Measurements from ENCODE around the gene RRN3. TPM values are rescaled to one million over a fixed set of nuclear protein-coding genes. Genes with fewer than 3 reads are reported as not detected.
"Not testable (repeated sequence)": the region's sequence is repeated elsewhere in the genome, so short reads cannot be mapped to it uniquely, and the experiment has no call there.

The RRN3 gene
- total RNA-seq, 1 experiment from 2014 or later, result 40.9 TPM

DNA sequence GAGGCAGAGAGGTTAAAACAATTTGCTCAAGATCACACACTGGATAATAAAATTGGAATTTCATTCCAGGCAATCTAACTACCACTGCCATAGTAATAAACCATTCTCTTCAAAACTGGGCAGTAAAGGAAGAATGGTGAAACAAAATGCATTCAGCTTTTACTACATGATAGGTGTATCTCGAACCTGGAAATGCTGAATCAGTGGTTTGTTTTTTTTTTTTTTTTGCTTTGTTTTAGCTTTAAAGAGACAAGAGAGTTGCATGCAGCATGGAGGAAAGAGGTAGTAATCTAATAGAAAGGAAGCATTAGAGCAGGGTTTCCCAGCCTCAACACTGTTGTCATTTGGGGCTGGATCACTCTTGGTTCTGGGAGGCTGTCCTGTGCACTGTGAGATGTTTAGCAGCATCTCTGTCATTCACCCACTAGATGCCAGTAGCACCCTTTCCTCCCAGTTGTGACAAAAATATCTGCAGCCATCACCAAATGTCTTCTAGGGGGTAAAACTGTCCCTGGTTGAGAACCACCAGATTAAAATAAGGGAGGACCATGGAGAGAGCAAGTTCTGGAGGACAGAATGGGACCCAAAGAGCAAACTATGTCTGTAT is 3.3 kb downstream of the RRN3 start:
- not testable (repeated sequence) for H2AFZ ChIP-seq (ENCODE audit: low read length); H3K9me3 Mint-ChIP-seq; H2BK20ac ChIP-seq (ENCODE audit: low read depth, low read length, poor library complexity, severe bottlenecking); DNase-seq; H3K9ac ChIP-seq (ENCODE audit: extremely low read depth, insufficient read length, low read length); H3K23ac ChIP-seq (ENCODE audit: insufficient read length, low read depth, low read length); H3K4me1 ChIP-seq (ENCODE audit: insufficient read depth, low read length); H3K27ac ChIP-seq (ENCODE audit: insufficient read length, low read depth, low read length); H4K91ac ChIP-seq (ENCODE audit: insufficient read length, low read depth, low read length); H3K27me3 Mint-ChIP-seq (ENCODE audit: low read depth); H3K23me2 ChIP-seq (ENCODE audit: insufficient read length, low read depth, low read length, poor library complexity, severe bottlenecking); H3K4me1 Mint-ChIP-seq; H4K5ac ChIP-seq (ENCODE audit: insufficient read length, low read depth, low read length); H3K56ac ChIP-seq (ENCODE audit: insufficient read length, low read depth, low read length); H3K79me1 ChIP-seq (ENCODE audit: insufficient read depth, low read depth, low read length, poor library complexity, severe bottlenecking); H2AK5ac ChIP-seq (ENCODE audit: insufficient read length, low read length); H3K27ac Mint-ChIP-seq; H3K79me2 ChIP-seq (ENCODE audit: insufficient read depth, low read length); H3T11ph ChIP-seq (ENCODE audit: low read length); H2BK5ac ChIP-seq (ENCODE audit: insufficient read length, low read length); H3K4me3 Mint-ChIP-seq; H3K4ac ChIP-seq (ENCODE audit: low read depth, low read length); H3K14ac ChIP-seq (ENCODE audit: insufficient read depth, low read length); H4K20me1 ChIP-seq (ENCODE audit: control insufficient read depth, insufficient read depth, insufficient read length); H3K27me3 ChIP-seq (ENCODE audit: insufficient read depth, low read length); H2BK12ac ChIP-seq (ENCODE audit: insufficient read length, low read depth, low read length); H4K8ac ChIP-seq (replicated peaks; ENCODE audit: insufficient read length, low read depth, low read length); H2BK15ac ChIP-seq (ENCODE audit: low read depth, low read length); H3K18ac ChIP-seq (ENCODE audit: insufficient read length, low read depth, low read length); H3K9me3 ChIP-seq (ENCODE audit: control insufficient read depth, low read depth, low read length); H3K4me2 ChIP-seq (ENCODE audit: insufficient read depth, insufficient read length, low read length); H2BK120ac ChIP-seq (ENCODE audit: low read depth, low read length, poor library complexity, severe bottlenecking)
- no CpG with 5 or more reads among the region's 1 CpG for WGBS (ENCODE audit: extremely low coverage, insufficient read length, low lambda C conversion rate)
- peaks cover 9 to 48% (median 43%) of the 10 kb centered on the region in 3 experiments for H3K36me3 Mint-ChIP-seq (ENCODE audit: insufficient read depth in 1 of 3, low read depth in 3 of 3)

DNA sequence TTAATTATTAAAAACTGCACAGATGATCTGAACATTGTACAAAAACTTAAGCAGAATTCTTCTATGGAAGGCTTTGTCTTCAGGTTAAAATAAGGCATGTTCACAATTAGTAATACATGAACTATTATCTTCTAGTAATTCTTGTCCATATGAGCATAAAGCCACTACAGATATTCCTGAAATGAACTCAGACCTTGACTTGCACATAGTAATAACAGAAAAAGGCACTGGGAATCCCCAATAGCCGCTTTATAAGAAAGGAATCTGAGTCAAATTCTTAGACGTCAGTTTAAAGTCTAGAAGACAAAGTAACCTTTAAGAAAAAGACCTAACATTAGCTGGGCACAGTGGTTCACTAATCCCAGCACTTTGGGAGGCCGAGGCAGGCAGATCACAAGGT is 11.3 kb downstream of the RRN3 start:
- not testable (repeated sequence) for H3K23me2 ChIP-seq (ENCODE audit: insufficient read length, low read depth, low read length, poor library complexity, severe bottlenecking); H2AK5ac ChIP-seq (ENCODE audit: insufficient read length, low read length); H4K91ac ChIP-seq (ENCODE audit: insufficient read length, low read depth, low read length); H3K9ac ChIP-seq (ENCODE audit: extremely low read depth, insufficient read length, low read length); H3K4me1 Mint-ChIP-seq; H3K9me3 ChIP-seq (ENCODE audit: control insufficient read depth, low read depth, low read length); H3K79me1 ChIP-seq (ENCODE audit: insufficient read depth, low read depth, low read length, poor library complexity, severe bottlenecking); H2BK12ac ChIP-seq (ENCODE audit: insufficient read length, low read depth, low read length); H2BK15ac ChIP-seq (ENCODE audit: low read depth, low read length); H3K27ac ChIP-seq (ENCODE audit: insufficient read length, low read depth, low read length); H3K4me1 ChIP-seq (ENCODE audit: insufficient read depth, low read length); H4K20me1 ChIP-seq (ENCODE audit: control insufficient read depth, insufficient read depth, insufficient read length); H2BK5ac ChIP-seq (ENCODE audit: insufficient read length, low read length); H3K4me3 Mint-ChIP-seq; H2AFZ ChIP-seq (ENCODE audit: low read length); H3K27ac Mint-ChIP-seq; H4K5ac ChIP-seq (ENCODE audit: insufficient read length, low read depth, low read length); H3K18ac ChIP-seq (ENCODE audit: insufficient read length, low read depth, low read length); H3K9me3 Mint-ChIP-seq; H3K23ac ChIP-seq (ENCODE audit: insufficient read length, low read depth, low read length); H3T11ph ChIP-seq (ENCODE audit: low read length); H4K8ac ChIP-seq (replicated peaks; ENCODE audit: insufficient read length, low read depth, low read length); DNase-seq; H3K4ac ChIP-seq (ENCODE audit: low read depth, low read length); H3K56ac ChIP-seq (ENCODE audit: insufficient read length, low read depth, low read length); H3K27me3 ChIP-seq (ENCODE audit: insufficient read depth, low read length); H3K79me2 ChIP-seq (ENCODE audit: insufficient read depth, low read length); H3K4me2 ChIP-seq (ENCODE audit: insufficient read depth, insufficient read length, low read length); H3K14ac ChIP-seq (ENCODE audit: insufficient read depth, low read length); H2BK20ac ChIP-seq (ENCODE audit: low read depth, low read length, poor library complexity, severe bottlenecking); H2BK120ac ChIP-seq (ENCODE audit: low read depth, low read length, poor library complexity, severe bottlenecking); H3K27me3 Mint-ChIP-seq (ENCODE audit: low read depth)
- no CpG with 5 or more reads among the region's 3 CpGs for WGBS (ENCODE audit: extremely low coverage, insufficient read length, low lambda C conversion rate)
- H3K36me3 Mint-ChIP-seq (ENCODE audit: insufficient read depth in 1 of 3, low read depth in 3 of 3), result peaks cover 44 to 77% (median 74%) of the 10 kb centered on the region in 3 experiments; a peak in 6 of 7 replicates

Measured in H9 (cell line).